ENCODE data around the gene KCNN1. TPM values are rescaled to one million over a fixed set of nuclear protein-coding genes. Genes with fewer than 3 reads are reported as not detected.

Gene KCNN1
- total RNA-seq, 4 donors from 2014 or later = 1.9 TPM; not detected in 3

GRCh38 chr19:17997969-17998826 is 31.3 kb downstream of the KCNN1 start:
- intact Hi-C loops (cut with DNase I; ENCODE audit: low total_unique reads) = loop anchor here (5.0 to 10.0 kb wide), 2 partner anchors 51 to 133 kb away; no protein-coding TSS in a partner anchor
- no peak overlapping the region for H3K4me3 ChIP-seq
- TF ChIP-seq POLR2A (IDR thresholded peaks at IDR 0.05) (no peak), CTCF (IDR thresholded peaks at IDR 0.05) (no peak)
- no peaks in the 10 kb centered on the region for H3K27me3 ChIP-seq
- no peaks in the 10 kb centered on the region for H3K36me3 ChIP-seq
- DNase-seq = no peak
- H3K27ac ChIP-seq = no peak overlapping the region
- H3K4me1 ChIP-seq = no peaks in the 10 kb centered on the region
- H3K9me3 ChIP-seq = no peaks in the 10 kb centered on the region

- Histone ChIP-seq H3K4me3 (no peak overlapping the region), H3K27ac (no peak overlapping the region), H3K9me3 (no peaks in the 10 kb centered on the region), H3K27me3 (no peaks in the 10 kb centered on the region), H3K4me1 (no peaks in the 10 kb centered on the region), H3K36me3 (no peaks in the 10 kb centered on the region)
- intact Hi-C loops (cut with DNase I; ENCODE audit: low total_unique reads) = loop anchor here (5.0 to 10.0 kb wide), 2 partner anchors 51 to 134 kb away; no protein-coding TSS in a partner anchor
- no peak for DNase-seq
- no peak for TF ChIP-seq POLR2A (IDR thresholded peaks at IDR 0.05)
- TF ChIP-seq CTCF (IDR thresholded peaks at IDR 0.05) = no peak
Measured at GRCh38 chr19:17998827-17999150, 31.9 kb downstream of the KCNN1 start.

GRCh38 chr19:17999684-18000479 is 33.0 kb downstream of the KCNN1 start:
- no peak overlapping the region for H3K4me3 ChIP-seq
- DNase-seq = no peak
- TF ChIP-seq CTCF (IDR thresholded peaks at IDR 0.05) (no peak), POLR2A (IDR thresholded peaks at IDR 0.05) (no peak)
- no peaks in the 10 kb centered on the region for H3K4me1 ChIP-seq
- no peaks in the 10 kb centered on the region for H3K27me3 ChIP-seq
- intact Hi-C loops (cut with DNase I; ENCODE audit: low total_unique reads) = loop anchor here (5.0 to 10.0 kb wide), 2 partner anchors 53 to 135 kb away; no protein-coding TSS in a partner anchor
- H3K27ac ChIP-seq = peak overlapping the region; percentile 71 to 92
- H3K9me3 ChIP-seq = no peaks in the 10 kb centered on the region
- no peaks in the 10 kb centered on the region for H3K36me3 ChIP-seq

GRCh38 chr19:18000480-18000914 is 33.6 kb downstream of the KCNN1 start:
- no peaks in the 10 kb centered on the region for H3K4me1 ChIP-seq
- TF ChIP-seq POLR2A (IDR thresholded peaks at IDR 0.05) (no peak), CTCF (IDR thresholded peaks at IDR 0.05) (no peak)
- no peak for DNase-seq
- intact Hi-C loops (cut with DNase I; ENCODE audit: low total_unique reads) = no loop called here
- no peaks in the 10 kb centered on the region for H3K27me3 ChIP-seq
- no peaks in the 10 kb centered on the region for H3K36me3 ChIP-seq
- peak overlapping the region; percentile 45 to 60 for H3K4me3 ChIP-seq
- peak overlapping the region; percentile 71 to 92 for H3K27ac ChIP-seq
- H3K9me3 ChIP-seq = no peaks in the 10 kb centered on the region

All from uterus (tissue), 4 donors.